Mesothelial cell of epicardium (in vitro differentiated cells): ENCODE results near the gene PIEZO2. TPM values are rescaled to one million over a fixed set of nuclear protein-coding genes. Genes with fewer than 3 reads are reported as not detected.

ENCODE experiments used
- DNase-seq, 2 experiments: peaks; one replicate each; pipeline ENCODE4 v3.0.0; 2021; ENCODE audit warnings: low spot score in 2 of 2; ENCODE audit not compliant: unreplicated experiment in 2 of 2
- H3K27ac Mint-ChIP-seq: 2 replicates; pipeline ENCODE4 v1.8.0; 2021; ENCODE audit warnings: mixed read lengths
- H3K27me3 Mint-ChIP-seq: 2 replicates; pipeline ENCODE4 v1.8.0; 2021; ENCODE audit warnings: low read depth, mixed read lengths
- H3K36me3 Mint-ChIP-seq: 2 replicates; pipeline ENCODE4 v1.8.0; 2021; ENCODE audit warnings: mixed read lengths
- H3K4me1 Mint-ChIP-seq: 2 replicates; pipeline ENCODE4 v1.8.0; 2021; ENCODE audit warnings: mixed read lengths
- H3K4me3 Mint-ChIP-seq: 2 replicates; pipeline ENCODE4 v1.8.0; 2021; ENCODE audit warnings: mild to moderate bottlenecking, moderate library complexity, mixed read lengths
- H3K9me3 Mint-ChIP-seq: 2 replicates; pipeline ENCODE4 v1.8.0; 2021; ENCODE audit warnings: mixed read lengths
- total RNA-seq: library from RNA; stranded (reverse); gene quantifications from 3 replicates; pipeline ENCODE4 v1.2.1, GENCODE V29; 2021
- TF ChIP-seq, protein P1 (sequence below): fragments of 200-600 bp; sonication (generic); IDR thresholded peaks from one replicate; pipeline ENCODE4 v1.5.0; 2021; ENCODE audit warnings: antibody characterized with exemption; ENCODE audit not compliant: unreplicated experiment

Gene PIEZO2
- total RNA-seq, 1 donor from 2014 or later = 36.7 TPM

DNA sequence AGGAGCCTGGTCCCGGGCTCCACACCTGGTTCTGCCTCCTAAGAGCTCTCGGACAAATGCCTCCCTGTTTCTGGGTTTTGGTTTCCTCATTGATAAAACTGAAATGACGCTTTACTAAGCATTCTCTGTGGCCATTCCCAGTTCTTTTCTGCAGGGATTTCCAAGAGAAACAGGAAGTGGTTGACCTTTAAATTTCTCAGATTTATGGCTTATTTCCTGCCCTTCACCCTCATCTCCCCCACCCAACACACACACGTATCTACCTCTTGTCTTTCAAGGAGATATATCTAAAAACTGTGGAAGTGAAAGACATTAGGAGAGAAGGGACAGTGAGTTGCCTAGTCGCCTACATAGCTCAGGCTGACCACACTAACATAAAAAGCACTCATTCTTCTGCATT is 53.0 kb downstream of the PIEZO2 start:
- Mint-ChIP-seq H3K4me3 (no peak overlapping the region), H3K9me3 (no peaks in the 10 kb centered on the region), H3K27me3 (no peaks in the 10 kb centered on the region), H3K27ac (no peak overlapping the region), H3K36me3 (no peaks in the 10 kb centered on the region), H3K4me1 (peaks cover 27% of the 10 kb centered on the region)
- no peak for DNase-seq
- TF ChIP-seq, protein P1, sequence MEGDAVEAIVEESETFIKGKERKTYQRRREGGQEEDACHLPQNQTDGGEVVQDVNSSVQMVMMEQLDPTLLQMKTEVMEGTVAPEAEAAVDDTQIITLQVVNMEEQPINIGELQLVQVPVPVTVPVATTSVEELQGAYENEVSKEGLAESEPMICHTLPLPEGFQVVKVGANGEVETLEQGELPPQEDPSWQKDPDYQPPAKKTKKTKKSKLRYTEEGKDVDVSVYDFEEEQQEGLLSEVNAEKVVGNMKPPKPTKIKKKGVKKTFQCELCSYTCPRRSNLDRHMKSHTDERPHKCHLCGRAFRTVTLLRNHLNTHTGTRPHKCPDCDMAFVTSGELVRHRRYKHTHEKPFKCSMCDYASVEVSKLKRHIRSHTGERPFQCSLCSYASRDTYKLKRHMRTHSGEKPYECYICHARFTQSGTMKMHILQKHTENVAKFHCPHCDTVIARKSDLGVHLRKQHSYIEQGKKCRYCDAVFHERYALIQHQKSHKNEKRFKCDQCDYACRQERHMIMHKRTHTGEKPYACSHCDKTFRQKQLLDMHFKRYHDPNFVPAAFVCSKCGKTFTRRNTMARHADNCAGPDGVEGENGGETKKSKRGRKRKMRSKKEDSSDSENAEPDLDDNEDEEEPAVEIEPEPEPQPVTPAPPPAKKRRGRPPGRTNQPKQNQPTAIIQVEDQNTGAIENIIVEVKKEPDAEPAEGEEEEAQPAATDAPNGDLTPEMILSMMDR = no peak

DNA sequence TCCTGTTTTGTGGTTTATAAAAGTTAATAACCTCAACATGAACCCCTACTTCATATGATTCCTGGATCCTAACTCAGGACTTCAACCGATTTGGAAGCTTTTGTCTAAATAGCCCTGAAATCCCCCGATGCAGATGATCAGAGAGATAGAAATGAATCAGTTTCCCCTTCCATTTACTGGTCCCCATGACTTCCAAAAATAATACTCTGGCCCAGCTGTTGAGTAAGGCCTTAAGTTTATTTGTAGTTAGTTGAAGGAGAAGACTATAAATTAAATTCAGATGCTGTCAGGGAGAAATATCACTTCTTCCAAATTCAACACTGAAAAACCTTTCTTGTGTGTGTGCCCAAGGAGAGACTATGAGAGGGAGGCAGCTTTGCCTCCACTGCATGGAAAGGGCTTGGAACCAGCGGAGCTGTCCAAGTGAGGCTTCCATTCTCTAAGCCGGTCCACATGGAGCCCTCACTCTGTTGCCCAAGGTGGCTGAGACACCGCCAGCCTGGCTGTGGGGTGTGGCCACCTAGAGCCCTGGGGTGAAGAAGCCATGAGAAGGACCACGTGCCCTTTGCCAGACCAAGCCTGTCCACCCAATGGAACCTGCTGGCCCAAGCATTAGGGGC is 53.6 kb downstream of the PIEZO2 start:
- Mint-ChIP-seq H3K4me3 (no peak overlapping the region), H3K36me3 (no peaks in the 10 kb centered on the region), H3K27ac (no peak overlapping the region), H3K27me3 (no peaks in the 10 kb centered on the region), H3K4me1 (peaks cover 27% of the 10 kb centered on the region), H3K9me3 (no peaks in the 10 kb centered on the region)
- TF ChIP-seq, protein P1 = no peak
- DNase-seq = no peak

DNA sequence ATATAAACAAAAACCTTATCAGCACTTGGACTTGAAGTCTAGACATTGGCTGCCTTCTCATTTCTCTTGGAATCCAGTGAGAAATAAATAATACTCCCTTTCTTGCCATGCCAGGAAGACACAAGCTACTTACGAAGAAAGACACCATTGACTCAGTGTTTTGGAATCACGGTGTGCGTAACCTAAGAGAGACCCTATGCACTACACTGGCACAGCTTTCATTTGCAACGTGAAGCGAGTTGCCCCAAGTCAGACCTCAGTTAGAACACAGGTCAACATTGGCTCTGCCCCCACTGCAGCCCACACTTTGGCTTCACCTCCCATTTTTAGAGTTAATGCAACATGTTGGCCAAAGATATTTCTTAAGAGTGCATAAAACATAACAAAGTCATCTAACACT is 54.2 kb downstream of the PIEZO2 start:
- no peak for DNase-seq
- peaks cover 29% of the 10 kb centered on the region for H3K4me1 Mint-ChIP-seq
- no peaks in the 10 kb centered on the region for H3K36me3 Mint-ChIP-seq

DNA sequence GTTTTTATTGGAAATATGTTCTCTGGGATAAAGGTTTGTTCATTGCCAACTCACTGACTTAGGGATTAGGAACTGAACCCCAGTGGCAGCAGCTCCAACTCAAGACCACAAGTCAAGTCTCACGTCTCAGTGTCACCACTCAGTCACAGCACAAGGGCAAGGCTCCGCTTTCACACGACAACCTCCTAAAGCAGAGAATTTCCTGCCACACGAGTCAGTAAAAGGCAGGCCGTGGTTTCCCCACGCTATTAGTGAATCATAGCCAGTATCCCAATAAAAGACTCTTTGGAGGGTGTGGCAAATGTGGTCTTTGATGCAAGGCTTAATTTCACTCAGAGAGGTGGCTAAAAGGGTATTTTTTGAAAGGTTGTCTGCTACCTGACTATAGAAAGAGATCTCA is 57.6 kb downstream of the PIEZO2 start:
- Mint-ChIP-seq H3K9me3 (no peaks in the 10 kb centered on the region), H3K4me3 (no peak overlapping the region), H3K36me3 (no peaks in the 10 kb centered on the region), H3K27me3 (no peaks in the 10 kb centered on the region), H3K4me1 (peaks cover 48% of the 10 kb centered on the region), H3K27ac (no peak overlapping the region)
- DNase-seq = no peak
- TF ChIP-seq, protein P1 = no peak

More for the DNA sequence above, 54.2 kb downstream of the PIEZO2 start:
- Mint-ChIP-seq H3K27me3 (no peaks in the 10 kb centered on the region), H3K27ac (no peak overlapping the region), H3K4me3 (no peak overlapping the region), H3K9me3 (no peaks in the 10 kb centered on the region)
- TF ChIP-seq, protein P1 = no peak

DNA sequence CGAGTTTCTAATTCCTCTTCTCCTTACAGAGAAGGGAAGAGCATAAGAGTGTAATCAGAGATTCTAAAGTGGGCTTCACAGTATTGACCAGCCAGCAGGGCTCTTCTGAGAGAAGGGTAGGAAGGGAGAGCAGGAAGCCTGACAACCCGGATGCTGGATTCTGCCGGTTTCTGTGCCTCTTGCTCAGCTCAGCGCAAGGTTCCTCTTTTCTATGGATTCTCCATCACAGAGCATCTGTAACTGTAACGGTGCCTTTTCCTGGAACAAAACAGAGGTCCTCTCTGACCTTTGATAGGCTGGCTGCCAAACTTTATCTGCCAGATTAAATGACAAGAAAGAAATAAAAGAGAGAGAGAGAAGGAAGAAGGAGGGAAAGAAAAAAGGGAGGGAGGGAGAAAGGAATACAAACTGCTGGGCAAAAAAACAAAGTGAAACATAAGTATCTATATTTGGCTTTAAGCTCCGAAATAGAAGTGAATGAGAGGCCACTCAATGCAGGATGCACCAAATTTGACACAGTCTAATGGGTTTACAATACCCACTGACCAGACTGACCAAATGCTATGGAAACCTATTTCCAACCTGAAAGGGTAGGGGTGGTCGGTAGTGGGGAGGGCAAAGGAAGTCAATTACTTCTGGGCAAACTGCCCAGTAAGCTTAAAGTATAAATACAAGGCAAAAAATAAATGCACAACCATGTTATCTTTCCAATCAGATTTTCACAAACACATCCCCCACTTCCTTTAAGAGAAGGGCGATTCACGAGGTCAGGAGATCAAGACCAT is 59.2 kb downstream of the PIEZO2 start:
- H3K36me3 Mint-ChIP-seq = no peaks in the 10 kb centered on the region
- H3K9me3 Mint-ChIP-seq = no peaks in the 10 kb centered on the region
- peak overlapping the region; percentile 50 for H3K27ac Mint-ChIP-seq
- no peaks in the 10 kb centered on the region for H3K27me3 Mint-ChIP-seq
- H3K4me3 Mint-ChIP-seq = no peak overlapping the region
- peaks cover 38% of the 10 kb centered on the region for H3K4me1 Mint-ChIP-seq
- TF ChIP-seq, protein P1 = no peak
- no peak for DNase-seq
